H1 (cell line): ENCODE results near the gene SRSF8. TPM values are rescaled to one million over a fixed set of nuclear protein-coding genes. Genes with fewer than 3 reads are reported as not detected.

ENCODE experiments used
- ASH2L ChIP-seq: fragments of 200-600, 300-600 bp; sonication (generic); IDR thresholded peaks from one replicate; pipeline ENCODE4 v1.7.1; 2017; ENCODE audit warnings: low read length
- BACH1 ChIP-seq: IDR thresholded peaks from 2 replicates; pipeline ENCODE4 v1.6.1; 2012; ENCODE audit warnings: low read length, improper control_type of control experiment
- CREB1 ChIP-seq: IDR thresholded peaks from 2 replicates; pipeline ENCODE4 v1.6.1; 2012; ENCODE audit warnings: inconsistent platforms
- CTBP2 ChIP-seq: IDR thresholded peaks from 2 replicates; pipeline ENCODE4 v1.7.0; 2011; ENCODE audit warnings: borderline replicate concordance, mild to moderate bottlenecking, moderate library complexity, mixed read lengths, low read length; ENCODE audit not compliant: insufficient read depth, insufficient read length
- HDAC2 ChIP-seq, 2 experiments: fragments of 300-600 bp in 1 of 2; sonication (generic) in 1 of 2; IDR thresholded peaks; 2 replicates each; pipeline ENCODE4 v1.6.1; 2011 to 2012; ENCODE audit warnings: low read depth in 2 of 2, low read length in 2 of 2, mild to moderate bottlenecking in 2 of 2, moderate library complexity in 2 of 2, borderline replicate concordance in 1 of 2, inconsistent platforms in 1 of 2
- JUND ChIP-seq: IDR thresholded peaks from 2 replicates; pipeline ENCODE4 v1.6.1; 2011; ENCODE audit warnings: mild to moderate bottlenecking, improper control_type of control experiment, low read length
- KDM4A ChIP-seq: IDR thresholded peaks from one replicate; pipeline ENCODE4 v1.7.1; 2012; ENCODE audit warnings: low read depth, mild to moderate bottlenecking, moderate library complexity, low read length, inconsistent platforms; ENCODE audit not compliant: severe bottlenecking
- PHF8 ChIP-seq: fragments of 200-600 bp; sonication (generic); conservative IDR thresholded peaks from 2 replicates; pipeline ENCODE4 v1.7.1; 2012; ENCODE audit warnings: low read depth, mild to moderate bottlenecking, inconsistent platforms, low read length, moderate library complexity
- POLR2AphosphoS5 ChIP-seq: IDR thresholded peaks from 2 replicates; pipeline ENCODE4 v1.6.1; 2011; ENCODE audit warnings: low read depth, low read length
- SAP30 ChIP-seq: fragments of 300-600 bp; sonication (generic); IDR thresholded peaks from 2 replicates; pipeline ENCODE4 v1.7.1; 2012; ENCODE audit warnings: low read length, moderate library complexity, mild to moderate bottlenecking, inconsistent platforms; ENCODE audit not compliant: insufficient read depth, insufficient replicate concordance
- polyA plus RNA-seq, 7 experiments: library from polyadenylated mRNA; depleted of rRNA in 3 of 7; stranded (reverse) in 5 of 7; unstranded in 2 of 7; fragments of >200 nt in 5 of 7; fragments of 200-250 nt in 2 of 7; gene quantifications; 1 replicate in 5 of 7; 2 replicates in 1 of 7; 4 replicates in 1 of 7; pipeline versions ENCODE4 v1.2.1 to v1.2.3, GENCODE V29; 2011 to 2013; ENCODE audit warnings: missing spikeins in 2 of 7, mixed read lengths in 2 of 7
- total RNA-seq: library from RNA; stranded (reverse); fragmentation: NEBNext Ultra II Directional; extraction: Animal tissue kit (Norgen Biotek cat#: 25700); gene quantifications from 2 replicates; pipeline ENCODE4 v1.2.1, GENCODE V29; 2021
- TF ChIP-seq, protein P1 (sequence below): IDR thresholded peaks from 2 replicates; pipeline ENCODE4 v1.6.1; 2012; ENCODE audit warnings: inconsistent platforms
- TF ChIP-seq, protein P2 (sequence below), 3 experiments: IDR thresholded peaks; 1 replicate in 2 of 3; 2 replicates in 1 of 3; pipeline versions ENCODE4 v1.5.1 to v1.6.1; 2011; ENCODE audit warnings: low read length in 3 of 3, mild to moderate bottlenecking in 3 of 3, inconsistent platforms in 2 of 3, low read depth in 1 of 3, moderate library complexity in 1 of 3; ENCODE audit not compliant: insufficient read depth in 1 of 3; ENCODE audit errors: control extremely low read depth in 1 of 3

SRSF8 gene
- total and polyA plus RNA-seq, 2 of the 8 experiments (the other 6 are each of a cell fraction or from before 2014, with no cell fraction given), result 13.2 to 18.5 TPM

DNA sequence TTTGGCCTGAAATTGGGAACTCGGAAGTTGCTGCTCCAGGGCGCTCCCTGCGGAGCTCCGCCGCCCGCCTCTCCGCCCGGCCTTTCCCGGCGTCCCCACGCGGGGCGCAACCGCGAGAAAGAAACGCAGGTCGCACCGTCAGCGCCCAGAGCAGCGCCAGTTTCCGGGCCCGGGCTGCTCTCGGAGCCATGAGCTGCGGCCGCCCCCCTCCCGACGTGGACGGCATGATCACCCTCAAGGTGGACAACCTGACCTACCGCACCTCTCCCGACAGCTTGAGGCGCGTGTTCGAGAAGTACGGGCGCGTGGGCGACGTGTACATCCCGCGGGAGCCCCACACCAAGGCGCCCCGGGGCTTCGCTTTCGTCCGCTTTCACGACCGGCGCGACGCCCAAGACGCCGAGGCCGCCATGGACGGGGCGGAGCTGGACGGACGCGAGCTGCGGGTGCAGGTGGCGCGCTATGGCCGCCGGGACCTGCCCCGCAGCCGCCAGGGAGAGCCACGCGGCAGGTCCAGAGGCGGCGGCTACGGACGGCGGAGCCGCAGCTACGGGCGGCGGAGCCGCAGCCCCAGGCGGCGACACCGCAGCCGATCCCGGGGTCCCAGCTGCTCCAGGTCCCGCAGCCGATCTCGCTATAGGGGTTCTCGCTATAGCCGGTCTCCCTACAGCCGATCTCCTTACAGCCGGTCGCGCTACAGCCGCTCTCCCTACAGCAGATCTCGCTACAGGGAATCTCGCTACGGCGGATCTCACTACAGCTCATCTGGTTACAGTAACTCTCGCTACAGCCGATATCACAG lies 521 bp downstream of the SRSF8 start (continued):
- TF ChIP-seq, protein P1, sequence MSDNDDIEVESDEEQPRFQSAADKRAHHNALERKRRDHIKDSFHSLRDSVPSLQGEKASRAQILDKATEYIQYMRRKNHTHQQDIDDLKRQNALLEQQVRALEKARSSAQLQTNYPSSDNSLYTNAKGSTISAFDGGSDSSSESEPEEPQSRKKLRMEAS, result peak; percentile 79; the same call in 1 of the 2 replicates
- TF ChIP-seq CREB1 (0 out of 2 replicates have a peak, but pooled peaks have one; percentile 9), POLR2AphosphoS5 (peak; percentile 55; the same call in 1 of the 2 replicates), KDM4A (peak; percentile 93), PHF8 (peak; percentile 81), HDAC2 (IDR thresholded peaks at IDR 0.05; ENCODE audit: borderline replicate concordance in 1 of 2, low read depth in 2 of 2, low read length in 2 of 2) (peak in 1 of 2 experiments; percentile 51; a peak in 1 of 4 replicates), CTBP2 (peak; percentile 8), ASH2L (peak; percentile 66), JUND (no peak), BACH1 (peak; percentile 57), SAP30 (no peak)
- TF ChIP-seq, protein P2, sequence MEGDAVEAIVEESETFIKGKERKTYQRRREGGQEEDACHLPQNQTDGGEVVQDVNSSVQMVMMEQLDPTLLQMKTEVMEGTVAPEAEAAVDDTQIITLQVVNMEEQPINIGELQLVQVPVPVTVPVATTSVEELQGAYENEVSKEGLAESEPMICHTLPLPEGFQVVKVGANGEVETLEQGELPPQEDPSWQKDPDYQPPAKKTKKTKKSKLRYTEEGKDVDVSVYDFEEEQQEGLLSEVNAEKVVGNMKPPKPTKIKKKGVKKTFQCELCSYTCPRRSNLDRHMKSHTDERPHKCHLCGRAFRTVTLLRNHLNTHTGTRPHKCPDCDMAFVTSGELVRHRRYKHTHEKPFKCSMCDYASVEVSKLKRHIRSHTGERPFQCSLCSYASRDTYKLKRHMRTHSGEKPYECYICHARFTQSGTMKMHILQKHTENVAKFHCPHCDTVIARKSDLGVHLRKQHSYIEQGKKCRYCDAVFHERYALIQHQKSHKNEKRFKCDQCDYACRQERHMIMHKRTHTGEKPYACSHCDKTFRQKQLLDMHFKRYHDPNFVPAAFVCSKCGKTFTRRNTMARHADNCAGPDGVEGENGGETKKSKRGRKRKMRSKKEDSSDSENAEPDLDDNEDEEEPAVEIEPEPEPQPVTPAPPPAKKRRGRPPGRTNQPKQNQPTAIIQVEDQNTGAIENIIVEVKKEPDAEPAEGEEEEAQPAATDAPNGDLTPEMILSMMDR (IDR thresholded peaks at IDR 0.05; ENCODE audit: control extremely low read depth in 1 of 3, insufficient read depth in 1 of 3, low read depth in 1 of 3, low read length in 3 of 3), result peak; percentile 38 to 76 (median 39)
